GM23338 (cell line): Measurements from ENCODE around the gene MAP2K5. TPM values are rescaled to one million over a fixed set of nuclear protein-coding genes. Genes with fewer than 3 reads are reported as not detected.

Source experiments
- ATAC-seq: fragments of 200-7000 bp; cut with Tn5 transposase; 3 replicates; pipeline ENCODE4 v1.9.1; 2020
- DNase-seq: peaks from one replicate; pipeline ENCODE4 v3.0.0-alpha.2; 2015; ENCODE audit warnings: low spot score
- H2AFZ ChIP-seq: fragments of 200-600 bp; sonication (generic); 2 replicates; pipeline ENCODE4 v1.8.0; 2016; ENCODE audit warnings: antibody characterized with exemption, mild to moderate bottlenecking, moderate library complexity
- H3F3A ChIP-seq: fragments of 200-600 bp; sonication (generic); replicated peaks from 2 replicates; pipeline ENCODE4 v1.8.0; 2017; ENCODE audit warnings: antibody characterized with exemption, mixed run types, low read depth
- H3K27ac ChIP-seq: fragments of 200-600 bp; sonication (generic); 2 replicates; pipeline ENCODE4 v1.6.1; 2016; ENCODE audit warnings: low read depth
- H3K27me3 ChIP-seq: fragments of 200-600 bp; sonication (generic); 2 replicates; pipeline ENCODE4 v1.8.0; 2016; ENCODE audit warnings: mild to moderate bottlenecking, mixed run types, moderate library complexity; ENCODE audit not compliant: insufficient read depth
- H3K36me3 ChIP-seq: fragments of 200-600 bp; sonication (generic); 2 replicates; pipeline ENCODE4 v1.8.0; 2016; ENCODE audit warnings: mild to moderate bottlenecking; ENCODE audit not compliant: insufficient read depth
- H3K4me1 ChIP-seq: fragments of 200-600 bp; sonication (generic); 2 replicates; pipeline ENCODE4 v1.8.0; 2016; ENCODE audit warnings: mild to moderate bottlenecking, moderate library complexity; ENCODE audit not compliant: insufficient read depth
- H3K4me2 ChIP-seq: fragments of 200-600 bp; sonication (generic); 2 replicates; pipeline ENCODE4 v1.7.1; 2017; ENCODE audit warnings: mixed run types
- H3K4me3 ChIP-seq: fragments of 200-600 bp; sonication (generic); 2 replicates; pipeline ENCODE4 v1.6.1; 2016; ENCODE audit warnings: mixed run types
- H3K79me2 ChIP-seq: fragments of 200-600 bp; sonication (generic); replicated peaks from 2 replicates; pipeline ENCODE4 v1.8.0; 2017; ENCODE audit warnings: mild to moderate bottlenecking; ENCODE audit not compliant: insufficient read depth
- H3K9me2 ChIP-seq: fragments of 200-600 bp; sonication (generic); 2 replicates; pipeline ENCODE4 v1.8.0; 2017; ENCODE audit not compliant: insufficient read depth
- H4K20me1 ChIP-seq: fragments of 200-600 bp; sonication (generic); replicated peaks from 2 replicates; pipeline ENCODE4 v1.8.0; 2017; ENCODE audit warnings: mild to moderate bottlenecking; ENCODE audit not compliant: insufficient read depth
- H3K27ac Mint-ChIP-seq: 2 replicates; pipeline ENCODE4 v1.8.0; 2020; ENCODE audit warnings: inconsistent platforms, mild to moderate bottlenecking, moderate library complexity, mixed read lengths
- H3K27me3 Mint-ChIP-seq: 3 replicates; pipeline ENCODE4 v1.8.0; 2022; ENCODE audit warnings: low read depth, mild to moderate bottlenecking, moderate library complexity, mixed read lengths, inconsistent platforms; ENCODE audit not compliant: insufficient read depth, poor library complexity
- H3K36me3 Mint-ChIP-seq: 3 replicates; pipeline ENCODE4 v1.8.0; 2021; ENCODE audit warnings: low read depth, mild to moderate bottlenecking, inconsistent platforms, moderate library complexity, mixed read lengths
- H3K4me1 Mint-ChIP-seq: 3 replicates; pipeline ENCODE4 v1.8.0; 2020; ENCODE audit warnings: mild to moderate bottlenecking, inconsistent platforms, mixed read lengths
- H3K4me3 Mint-ChIP-seq: 3 replicates; pipeline ENCODE4 v1.8.0; 2021; ENCODE audit warnings: moderate library complexity, mild to moderate bottlenecking, inconsistent platforms, mixed read lengths
- H3K9me3 Mint-ChIP-seq: 3 replicates; pipeline ENCODE4 v1.8.0; 2020; ENCODE audit warnings: moderate library complexity, mild to moderate bottlenecking, inconsistent platforms, mixed read lengths
- CREB1 ChIP-seq: fragments of 250-450 bp; sonication (Bioruptor Pico); IDR thresholded peaks from 2 replicates; pipeline ENCODE4 v1.5.0; 2020; ENCODE audit warnings: low read depth, mild to moderate bottlenecking, moderate library complexity
- ETS1 ChIP-seq: IDR thresholded peaks from 2 replicates; pipeline ENCODE4 v1.6.1; 2016; ENCODE audit warnings: antibody characterized with exemption
- EZH2 ChIP-seq: fragments of 200-600 bp; sonication (generic); IDR thresholded peaks from one replicate; pipeline ENCODE4 v1.8.0; 2017; ENCODE audit warnings: antibody characterized with exemption, mild to moderate bottlenecking, low read depth; ENCODE audit not compliant: unreplicated experiment
- EZH2phosphoT487 ChIP-seq: fragments of 200-600 bp; sonication (generic); IDR thresholded peaks from one replicate; pipeline ENCODE4 v1.8.1; 2018; ENCODE audit warnings: antibody characterized with exemption; ENCODE audit not compliant: unreplicated experiment
- NANOG ChIP-seq: IDR thresholded peaks from 2 replicates; pipeline ENCODE4 v1.6.1; 2016; ENCODE audit warnings: antibody characterized with exemption, borderline replicate concordance
- POLR2AphosphoS5 ChIP-seq: IDR thresholded peaks from 2 replicates; pipeline ENCODE4 v1.6.1; 2016; ENCODE audit warnings: antibody characterized with exemption, low read depth
- REST ChIP-seq: IDR thresholded peaks from one replicate; pipeline ENCODE4 v1.6.1; 2018; ENCODE audit warnings: antibody characterized with exemption; ENCODE audit not compliant: unreplicated experiment
- STAT1 ChIP-seq: IDR thresholded peaks from one replicate; pipeline ENCODE4 v1.6.1; 2016; ENCODE audit warnings: antibody characterized with exemption; ENCODE audit not compliant: unreplicated experiment
- ZNF331 ChIP-seq: fragments of 250-450 bp; sonication (Bioruptor Pico); IDR thresholded peaks from 2 replicates; pipeline ENCODE4 v1.5.0; 2020; ENCODE audit warnings: low read depth, mild to moderate bottlenecking, moderate library complexity
- ZNF462 ChIP-seq: fragments of 250-450 bp; sonication (Bioruptor Pico); IDR thresholded peaks from 2 replicates; pipeline ENCODE4 v1.5.0; 2020; ENCODE audit warnings: mild to moderate bottlenecking, moderate library complexity
- polyA plus RNA-seq: library from polyadenylated mRNA; unstranded; fragments of >200 nt; fragmentation: Nextera tagmentation; extraction: Ambion mirVana; gene quantifications from 2 replicates; pipeline ENCODE4 v1.2.1, GENCODE V29; 2016
- total RNA-seq: library from RNA; depleted of rRNA; stranded (reverse); fragments of >200 nt; shearing (Covaris generic); gene quantifications from 2 replicates; pipeline ENCODE4 v1.2.3, GENCODE V29; 2014

MAP2K5 gene
- total and polyA plus RNA-seq, 2 experiments from 2014 or later: 6.5 to 13.6 TPM

GRCh38 chr15:67762610-67763368, 220.3 kb downstream of the MAP2K5 start:
- Histone ChIP-seq H3K27me3 (no peaks in the 10 kb centered on the region), H2AFZ (no peak overlapping the region), H3K79me2 (no peaks in the 10 kb centered on the region), H3K9me2 (no peaks in the 10 kb centered on the region; the same call in 1 of the 2 replicates), H3F3A (no peaks in the 10 kb centered on the region), H4K20me1 (no peaks in the 10 kb centered on the region), H3K27ac (no peak overlapping the region), H3K4me2 (no peak overlapping the region), H3K4me1 (peaks cover 17% of the 10 kb centered on the region), H3K36me3 (no peaks in the 10 kb centered on the region), H3K4me3 (no peak overlapping the region)
- Mint-ChIP-seq H3K9me3 (no peaks in the 10 kb centered on the region), H3K27ac (no peak overlapping the region), H3K4me3 (no peak overlapping the region), H3K4me1 (peaks cover 26% of the 10 kb centered on the region), H3K36me3 (no peaks in the 10 kb centered on the region), H3K27me3 (peaks cover 2% of the 10 kb centered on the region)
- TF ChIP-seq ETS1: no peak
- ATAC-seq (no peak), DNase-seq (no peak)

DNA sequence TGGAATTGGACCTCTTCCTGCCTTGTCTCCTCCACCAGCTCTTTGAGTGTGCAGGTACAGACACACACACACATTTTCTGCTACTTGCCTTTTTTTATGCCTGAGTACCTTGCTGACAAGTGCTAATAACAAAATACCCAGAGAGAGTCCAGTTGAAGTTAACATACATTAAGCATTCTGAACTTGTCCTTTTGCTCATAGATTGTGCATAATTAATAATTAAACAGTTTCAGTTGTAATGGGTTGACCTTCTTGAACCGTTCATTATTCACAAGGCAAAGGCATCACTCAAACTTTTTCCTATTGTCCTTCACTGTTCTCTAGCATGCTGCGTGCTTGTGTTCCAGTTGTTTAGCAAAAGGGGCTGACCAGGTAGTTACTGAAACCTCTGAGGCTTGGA, 223.2 kb downstream of the MAP2K5 start:
- Mint-ChIP-seq H3K36me3 (no peaks in the 10 kb centered on the region), H3K27ac (no peak overlapping the region), H3K4me1 (peaks cover 50% of the 10 kb centered on the region), H3K27me3 (peaks cover 2% of the 10 kb centered on the region), H3K9me3 (no peaks in the 10 kb centered on the region), H3K4me3 (no peak overlapping the region)
- no peaks in the 10 kb centered on the region for H3F3A ChIP-seq
- no peak for DNase-seq
- H2AFZ ChIP-seq: no peak overlapping the region
- no peaks in the 10 kb centered on the region; the same call in 1 of the 2 replicates for H3K9me2 ChIP-seq
- no peaks in the 10 kb centered on the region for H3K27me3 ChIP-seq
- H3K4me2 ChIP-seq: no peak overlapping the region
- no peak overlapping the region for H3K4me3 ChIP-seq
- H3K79me2 ChIP-seq: no peaks in the 10 kb centered on the region
- ATAC-seq: no peak
- no peaks in the 10 kb centered on the region for H3K36me3 ChIP-seq
- H3K4me1 ChIP-seq: peaks cover 41% of the 10 kb centered on the region
- no peak overlapping the region for H3K27ac ChIP-seq
- no peaks in the 10 kb centered on the region for H4K20me1 ChIP-seq
- no peak for TF ChIP-seq EZH2
- no peak for TF ChIP-seq STAT1
- no peak for TF ChIP-seq CREB1 (CRISPR knock-in tag)
- no peak for TF ChIP-seq REST
- TF ChIP-seq POLR2AphosphoS5: no peak
- no peak for TF ChIP-seq ZNF331
- TF ChIP-seq NANOG: no peak
- no peak for TF ChIP-seq ZNF462 (CRISPR knock-in tag)
- TF ChIP-seq EZH2phosphoT487: no peak
